Measurements from ENCODE around the gene GLI2.

- TF ChIP-seq CREB1 (CRISPR knock-in tag; IDR thresholded peaks at IDR 0.05; ENCODE audit: low read depth), result no peak
- TF ChIP-seq POLR2AphosphoS5 (IDR thresholded peaks at IDR 0.05; ENCODE audit: low read depth), result no peak
- TF ChIP-seq EZH2 (IDR thresholded peaks at IDR 0.05; ENCODE audit: low read depth, unreplicated experiment), result no peak
- TF ChIP-seq CTCF (conservative IDR thresholded peaks at IDR 0.05; ENCODE audit: low read depth in 2 of 2), result no peak
Measured at GRCh38 chr2:120726245-120726644, 9.4 kb upstream of the GLI2 start.
